ENCODE measurements around the gene WWTR1. TPM values are rescaled to one million over a fixed set of nuclear protein-coding genes. Genes with fewer than 3 reads are reported as not detected.

WWTR1 gene
- total RNA-seq, 1 experiment from 2014 or later, result 25.5 TPM

- TF ChIP-seq ZNF425 (CRISPR knock-in tag; conservative IDR thresholded peaks at IDR 0.05), result no peak
- TF ChIP-seq MXD4 (CRISPR knock-in tag; IDR thresholded peaks at IDR 0.05; ENCODE audit: borderline replicate concordance), result no peak
- no peak for TF ChIP-seq ZSCAN18 (CRISPR knock-in tag; IDR thresholded peaks at IDR 0.05)
- no peak for TF ChIP-seq NR1H2 (CRISPR knock-in tag; IDR thresholded peaks at IDR 0.05)
- TF ChIP-seq ERG (CRISPR knock-in tag; IDR thresholded peaks at IDR 0.05), result no peak
- no peak for TF ChIP-seq ZMAT4 (CRISPR knock-in tag; IDR thresholded peaks at IDR 0.05)
- TF ChIP-seq ATF6 (CRISPR knock-in tag; IDR thresholded peaks at IDR 0.05), result no peak
Measured at GRCh38 chr3:149630806-149631205, 27.0 kb downstream of the WWTR1 start (continued).

GRCh38 chr3:149628957-149629670, 28.7 kb downstream of the WWTR1 start:
- TF ChIP-seq ZNF232 (CRISPR knock-in tag; IDR thresholded peaks at IDR 0.05) (no peak), ARID4B (CRISPR knock-in tag; IDR thresholded peaks at IDR 0.05; ENCODE audit: borderline replicate concordance) (no peak), ZNF423 (CRISPR knock-in tag; IDR thresholded peaks at IDR 0.05) (no peak), NR3C1 (CRISPR knock-in tag; conservative IDR thresholded peaks at IDR 0.05; ENCODE audit: low read depth) (no peak), NFYB (CRISPR knock-in tag; conservative IDR thresholded peaks at IDR 0.05; ENCODE audit: low read depth) (no peak), IRF2 (CRISPR knock-in tag; IDR thresholded peaks at IDR 0.05; ENCODE audit: borderline replicate concordance, low read depth) (no peak), HMGA2 (CRISPR knock-in tag; IDR thresholded peaks at IDR 0.05) (no peak), ZNF532 (CRISPR knock-in tag; IDR thresholded peaks at IDR 0.05; ENCODE audit: borderline replicate concordance) (no peak)
- no peak for DNase-seq (ENCODE audit: low spot score)
- Mint-ChIP-seq H3K4me1 (peaks cover 29% of the 10 kb centered on the region), H3K4me3 (no peak overlapping the region), H3K27me3 (ENCODE audit: low read depth) (no peaks in the 10 kb centered on the region), H3K27ac (peak overlapping the region; percentile 67), H3K9me3 (peaks cover 5% of the 10 kb centered on the region; the same call in 1 of the 2 replicates), H3K36me3 (peaks cover 9% of the 10 kb centered on the region)
- CTCF ChIA-PET, result interaction anchor here (1.2 kb wide), 1 partner anchor 101 kb away, joined by 3 read pairs; no protein-coding TSS in a partner anchor
- POLR2A ChIA-PET, result interaction anchor here (0.8 kb wide), 1 partner anchor 11 kb away, joined by 3 read pairs; no protein-coding TSS in a partner anchor
- no peak for ATAC-seq

Data from WTC11 (cell line).